Measurements from ENCODE around the gene ASB10. TPM values are rescaled to one million over a fixed set of nuclear protein-coding genes. Genes with fewer than 3 reads are reported as not detected.

The ASB10 gene
- total and polyA plus RNA-seq, 2 of the 8 experiments (the other 6 are each of a cell fraction or from before 2014, with no cell fraction given) = not detected

GRCh38 chr7:151175793-151176311 lies 11.2 kb downstream of the ASB10 start (continued):
- TF ChIP-seq MAFK (IDR thresholded peaks at IDR 0.05; ENCODE audit: low read depth, low read length) (no peak), FOSL1 (IDR thresholded peaks at IDR 0.05; ENCODE audit: insufficient read depth, low read depth, low read length) (no peak), MAX (IDR thresholded peaks at IDR 0.05) (0 out of 2 replicates have a peak, but pooled peaks have one; percentile 6)
- TF ChIP-seq, protein P1, sequence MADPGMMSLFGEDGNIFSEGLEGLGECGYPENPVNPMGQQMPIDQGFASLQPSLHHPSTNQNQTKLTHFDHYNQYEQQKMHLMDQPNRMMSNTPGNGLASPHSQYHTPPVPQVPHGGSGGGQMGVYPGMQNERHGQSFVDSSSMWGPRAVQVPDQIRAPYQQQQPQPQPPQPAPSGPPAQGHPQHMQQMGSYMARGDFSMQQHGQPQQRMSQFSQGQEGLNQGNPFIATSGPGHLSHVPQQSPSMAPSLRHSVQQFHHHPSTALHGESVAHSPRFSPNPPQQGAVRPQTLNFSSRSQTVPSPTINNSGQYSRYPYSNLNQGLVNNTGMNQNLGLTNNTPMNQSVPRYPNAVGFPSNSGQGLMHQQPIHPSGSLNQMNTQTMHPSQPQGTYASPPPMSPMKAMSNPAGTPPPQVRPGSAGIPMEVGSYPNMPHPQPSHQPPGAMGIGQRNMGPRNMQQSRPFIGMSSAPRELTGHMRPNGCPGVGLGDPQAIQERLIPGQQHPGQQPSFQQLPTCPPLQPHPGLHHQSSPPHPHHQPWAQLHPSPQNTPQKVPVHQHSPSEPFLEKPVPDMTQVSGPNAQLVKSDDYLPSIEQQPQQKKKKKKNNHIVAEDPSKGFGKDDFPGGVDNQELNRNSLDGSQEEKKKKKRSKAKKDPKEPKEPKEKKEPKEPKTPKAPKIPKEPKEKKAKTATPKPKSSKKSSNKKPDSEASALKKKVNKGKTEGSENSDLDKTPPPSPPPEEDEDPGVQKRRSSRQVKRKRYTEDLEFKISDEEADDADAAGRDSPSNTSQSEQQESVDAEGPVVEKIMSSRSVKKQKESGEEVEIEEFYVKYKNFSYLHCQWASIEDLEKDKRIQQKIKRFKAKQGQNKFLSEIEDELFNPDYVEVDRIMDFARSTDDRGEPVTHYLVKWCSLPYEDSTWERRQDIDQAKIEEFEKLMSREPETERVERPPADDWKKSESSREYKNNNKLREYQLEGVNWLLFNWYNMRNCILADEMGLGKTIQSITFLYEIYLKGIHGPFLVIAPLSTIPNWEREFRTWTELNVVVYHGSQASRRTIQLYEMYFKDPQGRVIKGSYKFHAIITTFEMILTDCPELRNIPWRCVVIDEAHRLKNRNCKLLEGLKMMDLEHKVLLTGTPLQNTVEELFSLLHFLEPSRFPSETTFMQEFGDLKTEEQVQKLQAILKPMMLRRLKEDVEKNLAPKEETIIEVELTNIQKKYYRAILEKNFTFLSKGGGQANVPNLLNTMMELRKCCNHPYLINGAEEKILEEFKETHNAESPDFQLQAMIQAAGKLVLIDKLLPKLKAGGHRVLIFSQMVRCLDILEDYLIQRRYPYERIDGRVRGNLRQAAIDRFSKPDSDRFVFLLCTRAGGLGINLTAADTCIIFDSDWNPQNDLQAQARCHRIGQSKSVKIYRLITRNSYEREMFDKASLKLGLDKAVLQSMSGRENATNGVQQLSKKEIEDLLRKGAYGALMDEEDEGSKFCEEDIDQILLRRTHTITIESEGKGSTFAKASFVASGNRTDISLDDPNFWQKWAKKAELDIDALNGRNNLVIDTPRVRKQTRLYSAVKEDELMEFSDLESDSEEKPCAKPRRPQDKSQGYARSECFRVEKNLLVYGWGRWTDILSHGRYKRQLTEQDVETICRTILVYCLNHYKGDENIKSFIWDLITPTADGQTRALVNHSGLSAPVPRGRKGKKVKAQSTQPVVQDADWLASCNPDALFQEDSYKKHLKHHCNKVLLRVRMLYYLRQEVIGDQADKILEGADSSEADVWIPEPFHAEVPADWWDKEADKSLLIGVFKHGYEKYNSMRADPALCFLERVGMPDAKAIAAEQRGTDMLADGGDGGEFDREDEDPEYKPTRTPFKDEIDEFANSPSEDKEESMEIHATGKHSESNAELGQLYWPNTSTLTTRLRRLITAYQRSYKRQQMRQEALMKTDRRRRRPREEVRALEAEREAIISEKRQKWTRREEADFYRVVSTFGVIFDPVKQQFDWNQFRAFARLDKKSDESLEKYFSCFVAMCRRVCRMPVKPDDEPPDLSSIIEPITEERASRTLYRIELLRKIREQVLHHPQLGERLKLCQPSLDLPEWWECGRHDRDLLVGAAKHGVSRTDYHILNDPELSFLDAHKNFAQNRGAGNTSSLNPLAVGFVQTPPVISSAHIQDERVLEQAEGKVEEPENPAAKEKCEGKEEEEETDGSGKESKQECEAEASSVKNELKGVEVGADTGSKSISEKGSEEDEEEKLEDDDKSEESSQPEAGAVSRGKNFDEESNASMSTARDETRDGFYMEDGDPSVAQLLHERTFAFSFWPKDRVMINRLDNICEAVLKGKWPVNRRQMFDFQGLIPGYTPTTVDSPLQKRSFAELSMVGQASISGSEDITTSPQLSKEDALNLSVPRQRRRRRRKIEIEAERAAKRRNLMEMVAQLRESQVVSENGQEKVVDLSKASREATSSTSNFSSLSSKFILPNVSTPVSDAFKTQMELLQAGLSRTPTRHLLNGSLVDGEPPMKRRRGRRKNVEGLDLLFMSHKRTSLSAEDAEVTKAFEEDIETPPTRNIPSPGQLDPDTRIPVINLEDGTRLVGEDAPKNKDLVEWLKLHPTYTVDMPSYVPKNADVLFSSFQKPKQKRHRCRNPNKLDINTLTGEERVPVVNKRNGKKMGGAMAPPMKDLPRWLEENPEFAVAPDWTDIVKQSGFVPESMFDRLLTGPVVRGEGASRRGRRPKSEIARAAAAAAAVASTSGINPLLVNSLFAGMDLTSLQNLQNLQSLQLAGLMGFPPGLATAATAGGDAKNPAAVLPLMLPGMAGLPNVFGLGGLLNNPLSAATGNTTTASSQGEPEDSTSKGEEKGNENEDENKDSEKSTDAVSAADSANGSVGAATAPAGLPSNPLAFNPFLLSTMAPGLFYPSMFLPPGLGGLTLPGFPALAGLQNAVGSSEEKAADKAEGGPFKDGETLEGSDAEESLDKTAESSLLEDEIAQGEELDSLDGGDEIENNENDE (IDR thresholded peaks at IDR 0.05; ENCODE audit: insufficient replicate concordance, low read length) = no peak
